Sigmoid colon (tissue), 4 donors: ENCODE data around the gene ALS2CL.
"Not testable (repeated sequence)": the region's sequence is repeated elsewhere in the genome, so short reads cannot be mapped to it uniquely, and the experiment has no call there.

Experiments used
- EP300 ChIP-seq, 4 donors: sonication (generic); formaldehyde crosslinking; IDR thresholded peaks; one replicate each; pipeline ENCODE4 v1.6.1; 2017; ENCODE audit warnings: antibody characterized with exemption in 4 of 4
- POLR2AphosphoS5 ChIP-seq, 4 donors: sonication (generic); formaldehyde crosslinking; IDR thresholded peaks; one replicate each; pipeline ENCODE4 v1.6.1; 2017; ENCODE audit warnings: antibody characterized with exemption in 4 of 4

GRCh38 chr3:46739565-46739964, 46.1 kb upstream of the ALS2CL start:
- not testable (repeated sequence) for TF ChIP-seq EP300, POLR2AphosphoS5 (IDR thresholded peaks at IDR 0.05)
